HG03457 (cell line): Measurements from ENCODE around the gene LAG3.

Source experiments
- ATAC-seq: cut with Tn5 transposase; IDR thresholded peaks from one replicate; pipeline ENCODE4 v1.9.1; 2021; ENCODE audit warnings: moderate number of reproducible peaks; ENCODE audit not compliant: unreplicated experiment

LAG3 gene

DNA sequence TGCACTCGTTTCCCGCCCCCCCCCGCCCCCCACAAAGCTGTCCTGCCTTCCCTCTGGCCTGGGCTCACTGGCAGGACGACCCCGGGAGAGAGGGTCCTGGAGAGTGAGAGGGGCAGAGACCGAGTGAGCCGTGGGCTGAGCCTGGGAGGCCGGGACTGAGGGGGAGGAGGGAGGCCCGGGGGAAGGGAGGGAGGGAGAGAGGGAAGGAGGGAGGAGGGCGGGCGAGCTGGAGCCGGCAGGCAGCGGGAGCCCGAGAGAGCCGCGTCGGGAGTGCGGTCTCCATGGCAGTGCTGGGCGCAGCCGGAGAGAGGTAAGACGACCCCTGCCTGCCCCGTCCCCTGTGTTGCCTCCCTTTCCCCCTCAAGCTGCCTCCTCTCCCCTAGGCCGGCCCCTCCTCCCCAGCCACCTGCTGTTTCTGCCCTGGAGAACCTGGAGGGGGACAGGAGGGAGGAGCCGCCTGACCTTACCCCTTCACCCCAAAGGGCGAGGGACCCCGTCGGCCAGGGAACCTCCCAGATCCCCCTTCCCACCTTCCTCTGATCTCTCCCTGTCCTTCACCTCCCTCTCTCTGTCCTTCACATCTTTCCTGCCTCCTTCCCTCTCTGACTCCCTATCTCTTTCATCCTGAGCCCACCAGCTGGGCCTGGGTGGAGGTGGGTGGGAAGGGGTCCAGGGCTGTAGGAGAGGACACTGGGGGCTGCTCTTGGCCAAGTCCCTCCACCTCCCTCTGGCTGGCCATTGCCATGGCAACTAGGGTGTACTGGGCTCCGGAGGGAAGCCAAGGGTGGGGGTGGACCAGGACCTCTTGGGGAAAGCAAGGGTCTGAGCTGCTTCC lies 49.5 kb downstream of the LAG3 start, which contains the start of gene GPR162:
Gene GPR162 (plus strand): TSS at position 231 of the 835 bp plus-strand sequence. CDS start 2,078 bp downstream, outside the sequence.
- ATAC-seq, result no peak

DNA sequence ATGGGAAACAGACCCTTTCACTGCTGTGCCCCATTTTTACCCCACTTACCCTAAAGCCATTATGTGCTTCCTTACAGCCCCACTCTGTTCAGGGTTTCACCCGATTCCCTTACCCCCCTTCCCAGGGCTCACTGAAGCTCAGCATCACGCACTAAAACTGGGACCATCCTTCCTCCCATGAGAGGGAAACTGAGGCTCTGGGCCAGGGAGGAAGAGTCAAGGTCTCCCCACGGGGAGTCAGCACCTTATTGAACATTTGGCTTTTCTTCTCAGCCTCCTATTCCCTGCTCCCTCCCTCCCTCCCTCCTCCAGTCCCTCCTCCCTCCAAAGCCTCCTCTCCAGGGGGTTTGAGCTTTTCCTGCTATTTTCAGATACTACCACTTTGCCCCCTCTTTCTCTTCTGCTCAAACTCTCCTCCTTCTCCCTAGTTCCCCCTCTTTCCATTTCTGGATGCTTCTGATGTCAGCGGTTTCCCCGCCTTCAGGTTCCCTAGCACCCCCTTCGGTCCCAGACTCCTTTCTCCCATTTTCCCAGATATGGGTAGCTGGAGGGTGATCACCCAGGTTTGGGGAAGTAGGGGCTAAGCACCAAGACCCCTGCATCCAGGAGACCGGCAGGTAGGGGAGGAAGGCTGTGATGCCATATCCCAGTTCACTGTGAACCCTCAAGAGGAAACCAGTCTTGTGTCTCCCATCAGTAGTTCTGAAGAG lies 50.3 kb downstream of the LAG3 start:
- no peak for ATAC-seq

DNA sequence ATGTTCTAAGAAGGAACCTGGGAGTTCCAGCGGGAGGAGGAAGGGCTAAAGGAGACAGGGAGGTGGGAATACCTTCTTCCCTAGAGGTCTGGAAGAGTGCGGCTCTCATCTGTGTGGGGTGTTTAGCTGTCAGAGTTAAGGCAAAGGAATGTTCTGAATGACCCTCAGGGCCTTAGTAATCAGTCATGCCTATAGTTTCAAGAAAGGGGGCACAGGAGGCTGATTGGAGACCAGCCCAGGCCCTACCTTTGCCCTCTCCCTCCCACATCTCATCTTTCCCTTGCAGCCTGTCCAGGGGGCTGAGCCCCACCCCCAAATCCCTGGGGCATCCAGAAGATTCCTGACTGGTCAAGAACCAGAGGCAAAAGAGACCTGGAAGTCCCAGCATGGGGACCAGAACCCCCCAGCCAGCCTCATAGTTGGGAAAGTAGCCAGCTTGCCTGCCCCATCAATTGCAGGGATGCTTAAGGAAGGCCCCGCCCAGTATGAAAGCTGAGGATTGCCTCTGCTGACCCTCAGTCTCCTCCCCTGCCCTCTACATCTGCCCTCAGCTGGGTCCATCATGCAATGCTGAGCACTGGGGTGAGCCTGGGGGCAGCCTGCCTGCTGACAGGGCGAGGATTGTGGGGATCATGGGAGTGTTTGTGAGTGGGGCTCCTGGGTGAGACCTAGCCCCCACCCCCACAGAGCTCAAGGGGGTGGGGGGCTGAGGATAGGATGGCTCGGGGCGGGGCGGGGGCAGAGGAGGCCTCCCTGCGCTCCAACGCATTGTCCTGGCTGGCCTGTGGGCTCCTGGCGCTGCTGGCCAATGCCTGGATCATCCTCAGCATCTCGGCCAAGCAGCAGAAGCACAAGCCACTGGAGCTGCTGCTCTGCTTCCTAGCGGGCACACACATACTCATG lies 51.1 kb downstream of the LAG3 start:
- no peak for ATAC-seq

GRCh38 chr12:6824085-6824775 lies 51.9 kb downstream of the LAG3 start:
- ATAC-seq, result no peak

- no peak for ATAC-seq
Observed at GRCh38 chr12:6824901-6825381, 52.6 kb downstream of the LAG3 start.

DNA sequence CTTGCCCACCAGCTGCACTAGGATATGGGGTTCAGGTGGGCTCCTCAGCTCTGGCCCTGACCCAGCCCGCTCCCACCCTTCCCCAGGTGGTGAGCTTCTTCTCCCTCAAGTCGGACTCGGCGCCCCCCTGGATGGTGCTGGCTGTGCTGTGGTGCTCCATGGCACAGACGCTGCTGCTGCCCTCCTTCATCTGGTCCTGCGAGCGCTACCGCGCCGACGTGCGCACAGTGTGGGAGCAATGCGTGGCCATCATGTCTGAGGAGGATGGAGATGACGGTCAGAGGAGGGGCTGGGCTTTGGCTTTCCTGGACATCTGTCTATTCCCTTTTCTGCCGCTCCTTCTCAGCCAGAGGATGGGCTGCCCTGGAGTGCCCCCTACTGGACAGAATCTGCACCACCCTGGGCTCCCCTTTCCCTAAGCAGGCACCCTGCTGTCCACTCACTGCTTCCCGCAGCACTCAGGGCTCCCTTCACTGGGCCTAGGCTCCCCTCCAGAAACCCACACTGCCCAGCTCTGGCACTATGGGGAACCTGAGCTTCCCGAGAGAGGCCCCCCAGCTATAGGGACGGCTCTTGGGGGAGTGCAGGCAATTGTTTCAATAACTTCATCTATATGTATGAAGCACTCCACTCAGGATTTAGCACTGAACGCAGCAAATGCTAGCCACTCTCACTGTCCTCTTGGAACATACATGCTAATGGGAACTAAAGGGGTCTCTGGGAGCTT lies 53.2 kb downstream of the LAG3 start:
- ATAC-seq, result no peak

DNA sequence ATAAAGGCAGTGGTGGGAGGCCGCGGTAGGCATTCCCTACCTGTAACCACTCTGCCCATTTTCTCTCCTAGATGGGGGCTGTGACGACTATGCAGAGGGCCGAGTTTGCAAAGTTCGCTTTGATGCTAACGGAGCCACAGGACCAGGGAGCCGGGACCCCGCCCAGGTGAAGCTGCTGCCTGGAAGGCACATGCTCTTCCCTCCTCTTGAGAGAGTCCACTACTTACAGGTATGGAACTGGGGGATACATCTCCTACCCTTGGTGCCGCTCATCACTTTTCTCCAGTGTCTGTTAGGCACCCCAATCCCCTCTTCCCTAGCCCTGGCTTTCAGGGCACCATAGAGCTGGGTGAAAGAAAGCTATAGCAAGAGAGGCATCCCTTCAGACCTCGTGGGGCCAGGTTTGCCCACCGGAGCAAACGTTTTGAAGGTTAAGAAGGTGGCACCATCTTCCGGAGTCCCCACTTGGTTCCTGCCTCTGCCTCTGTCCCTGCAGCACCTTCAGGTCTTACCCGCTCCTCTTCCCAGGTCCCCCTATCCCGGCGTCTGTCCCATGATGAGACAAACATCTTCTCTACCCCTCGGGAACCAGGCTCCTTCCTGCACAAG lies 53.9 kb downstream of the LAG3 start:
- no peak for ATAC-seq

GRCh38 chr12:6826734-6827436 lies 54.6 kb downstream of the LAG3 start:
- ATAC-seq, result no peak

- ATAC-seq, result no peak
Observed at GRCh38 chr12:6827437-6827911, 55.2 kb downstream of the LAG3 start.
